ENCODE results near the gene DUSP8.

- TF ChIP-seq ISL1 (CRISPR knock-in tag; IDR thresholded peaks at IDR 0.05) = no peak
- TF ChIP-seq RARB (CRISPR knock-in tag; IDR thresholded peaks at IDR 0.05) = no peak
- TF ChIP-seq ZFP30 (CRISPR knock-in tag; IDR thresholded peaks at IDR 0.05) = no peak
- TF ChIP-seq CREB5 (CRISPR knock-in tag; IDR thresholded peaks at IDR 0.05; ENCODE audit: low read depth) = no peak
- no peak for TF ChIP-seq PATZ1 (CRISPR knock-in tag; IDR thresholded peaks at IDR 0.05; ENCODE audit: borderline replicate concordance)
- no peak for TF ChIP-seq ZFP3 (CRISPR knock-in tag; IDR thresholded peaks at IDR 0.05)
These were observed 2.0 kb downstream of the DUSP8 start for GRCh38 chr11:1570001-1570453.

Measured in SK-N-SH treated with all-trans-retinoic acid at 6 μM for 48 hours (cell line).